DOHH2 (cell line): ENCODE data around the gene RRAGD.

Experiments used
- H3F3A ChIP-seq: fragments of 200-600 bp; sonication (generic), shearing (Covaris generic); 2 replicates; pipeline ENCODE4 v1.6.0; 2016; ENCODE audit warnings: antibody characterized with exemption, mild to moderate bottlenecking; ENCODE audit not compliant: control insufficient read depth, insufficient read depth
- H3K27ac ChIP-seq: fragments of 200-600 bp; sonication (generic); 2 replicates; pipeline ENCODE4 v1.5.1; 2014; ENCODE audit warnings: low read depth, mild to moderate bottlenecking, low read length, moderate library complexity
- H3K27me3 ChIP-seq: fragments of 200-600 bp; sonication (generic); 2 replicates; pipeline ENCODE4 v1.6.1; 2014; ENCODE audit warnings: mild to moderate bottlenecking, low read length, mixed read lengths; ENCODE audit not compliant: control insufficient read depth
- H3K36me3 ChIP-seq: fragments of 200-600 bp; sonication (generic); 2 replicates; pipeline ENCODE4 v1.6.1; 2014; ENCODE audit warnings: mild to moderate bottlenecking, low read length, moderate library complexity, mixed read lengths; ENCODE audit not compliant: control insufficient read depth
- H3K4me1 ChIP-seq: fragments of 200-600 bp; sonication (generic); 2 replicates; pipeline ENCODE4 v1.6.1; 2014; ENCODE audit warnings: mild to moderate bottlenecking, low read length, mixed read lengths; ENCODE audit not compliant: control insufficient read depth
- H3K4me2 ChIP-seq: fragments of 200-600 bp; sonication (generic); 2 replicates; pipeline ENCODE4 v1.6.0; 2014; ENCODE audit warnings: mild to moderate bottlenecking, low read length, moderate library complexity
- H3K4me3 ChIP-seq: fragments of 200-600 bp; sonication (generic); 2 replicates; pipeline ENCODE4 v1.5.1; 2014; ENCODE audit warnings: mild to moderate bottlenecking, low read length, mixed read lengths
- H3K79me2 ChIP-seq: fragments of 200-600 bp; sonication (generic); 2 replicates; pipeline ENCODE4 v1.6.1; 2014; ENCODE audit warnings: mild to moderate bottlenecking, low read length, mixed read lengths; ENCODE audit not compliant: control insufficient read depth
- H3K9me2 ChIP-seq: fragments of 200-600 bp; sonication (generic); replicated peaks from 2 replicates; pipeline ENCODE4 v1.6.1; 2014; ENCODE audit warnings: mild to moderate bottlenecking, low read length, mixed read lengths; ENCODE audit not compliant: control insufficient read depth
- H3K9me3 ChIP-seq: fragments of 200-600 bp; sonication (generic); 2 replicates; pipeline ENCODE4 v1.6.1; 2014; ENCODE audit warnings: antibody characterized with exemption, low read length, mixed read lengths; ENCODE audit not compliant: control insufficient read depth, insufficient read depth
- H4K20me1 ChIP-seq: fragments of 200-600 bp; sonication (generic); 2 replicates; pipeline ENCODE4 v1.6.0; 2014; ENCODE audit warnings: low read depth, mild to moderate bottlenecking, antibody characterized with exemption, low read length, moderate library complexity; ENCODE audit not compliant: control insufficient read depth, insufficient read depth
- EZH2phosphoT487 ChIP-seq: fragments of 200-600 bp; sonication (generic); IDR thresholded peaks from 2 replicates; pipeline ENCODE4 v1.6.1; 2017; ENCODE audit warnings: borderline replicate concordance, mild to moderate bottlenecking, antibody characterized with exemption, low read length, moderate library complexity, mixed read lengths
- TF ChIP-seq, protein P1 (sequence below): fragments of 200-600 bp; sonication (generic); IDR thresholded peaks from one replicate; pipeline ENCODE4 v1.5.1; 2014; ENCODE audit warnings: antibody characterized with exemption, mild to moderate bottlenecking, low read depth, low read length; ENCODE audit not compliant: poor library complexity, severe bottlenecking

The RRAGD gene

DNA sequence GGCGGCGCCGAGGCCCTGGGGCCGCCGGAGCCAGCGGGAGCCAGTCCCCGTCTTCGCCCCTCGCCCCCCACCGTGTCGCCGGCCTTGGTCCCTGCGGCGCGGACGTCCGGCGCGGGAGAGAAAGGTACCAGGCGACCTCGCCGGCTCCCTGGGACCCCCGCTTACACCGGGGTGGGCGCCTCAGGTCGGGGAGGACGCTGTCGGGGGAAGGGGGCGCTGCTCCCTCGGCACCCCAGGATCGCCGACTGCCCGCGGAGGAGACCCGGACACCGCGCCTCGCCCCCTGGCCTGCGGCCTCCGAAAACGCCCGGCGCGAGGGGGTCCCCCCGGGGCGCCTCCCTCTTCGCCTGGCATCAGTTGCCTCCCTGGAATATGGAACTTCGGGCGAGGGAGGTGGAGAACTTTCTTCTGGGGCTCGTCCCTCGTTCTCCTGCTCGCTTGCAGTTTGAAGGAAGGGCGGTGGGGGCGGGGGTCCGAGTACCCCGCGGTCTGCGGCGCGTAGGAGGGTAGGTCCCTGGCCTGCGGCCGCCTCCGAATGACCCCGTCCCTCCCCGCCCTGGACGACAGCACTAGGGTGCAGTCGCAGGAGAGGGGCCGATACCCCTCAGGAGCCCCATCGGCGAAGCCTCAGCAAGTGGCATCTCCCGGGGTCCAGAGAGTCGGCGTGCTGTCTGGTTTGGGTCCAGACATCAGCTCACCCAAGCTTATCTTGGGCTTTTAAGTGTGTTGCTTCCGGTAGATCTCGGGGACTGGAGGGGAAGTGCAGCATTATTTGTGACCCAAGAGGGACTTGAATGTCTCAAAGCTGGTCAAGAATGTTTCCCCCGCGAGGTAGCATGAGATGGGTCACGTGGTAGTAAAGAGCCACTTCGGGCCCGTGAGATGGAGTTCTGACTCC lies 21.4 kb upstream of the RRAGD start:
- Histone ChIP-seq H3K79me2 (no peaks in the 10 kb centered on the region), H3K4me3 (peak overlapping the region; percentile 64)

GRCh38 chr6:89432875-89433251 lies 20.8 kb upstream of the RRAGD start, which contains the start of gene ANKRD6:
TSS of gene ANKRD6 (plus strand) at chr6:89433152. CDS start at chr6:89566977, 133,825 bp downstream.
- peak within 1 kb of the TSS; percentile 72 for H3K4me2 ChIP-seq
- H4K20me1 ChIP-seq, result no peaks in the 10 kb centered on the region
- H3K9me3 ChIP-seq, result no peaks in the 10 kb centered on the region
- TF ChIP-seq, protein P1, sequence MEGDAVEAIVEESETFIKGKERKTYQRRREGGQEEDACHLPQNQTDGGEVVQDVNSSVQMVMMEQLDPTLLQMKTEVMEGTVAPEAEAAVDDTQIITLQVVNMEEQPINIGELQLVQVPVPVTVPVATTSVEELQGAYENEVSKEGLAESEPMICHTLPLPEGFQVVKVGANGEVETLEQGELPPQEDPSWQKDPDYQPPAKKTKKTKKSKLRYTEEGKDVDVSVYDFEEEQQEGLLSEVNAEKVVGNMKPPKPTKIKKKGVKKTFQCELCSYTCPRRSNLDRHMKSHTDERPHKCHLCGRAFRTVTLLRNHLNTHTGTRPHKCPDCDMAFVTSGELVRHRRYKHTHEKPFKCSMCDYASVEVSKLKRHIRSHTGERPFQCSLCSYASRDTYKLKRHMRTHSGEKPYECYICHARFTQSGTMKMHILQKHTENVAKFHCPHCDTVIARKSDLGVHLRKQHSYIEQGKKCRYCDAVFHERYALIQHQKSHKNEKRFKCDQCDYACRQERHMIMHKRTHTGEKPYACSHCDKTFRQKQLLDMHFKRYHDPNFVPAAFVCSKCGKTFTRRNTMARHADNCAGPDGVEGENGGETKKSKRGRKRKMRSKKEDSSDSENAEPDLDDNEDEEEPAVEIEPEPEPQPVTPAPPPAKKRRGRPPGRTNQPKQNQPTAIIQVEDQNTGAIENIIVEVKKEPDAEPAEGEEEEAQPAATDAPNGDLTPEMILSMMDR, result peak; percentile 71
- TF ChIP-seq EZH2phosphoT487, result no peak
- H3K36me3 ChIP-seq, result no peaks in the 10 kb centered on the region
- peak within 1 kb of the TSS; percentile 64 for H3K4me3 ChIP-seq
- H3K27me3 ChIP-seq, result peaks cover 40% of the 10 kb centered on the region
- H3K79me2 ChIP-seq, result no peaks in the 10 kb centered on the region
- H3F3A ChIP-seq, result peaks cover 4% of the 10 kb centered on the region; the same call in 1 of the 2 replicates
- H3K4me1 ChIP-seq, result peaks cover 20% of the 10 kb centered on the region
- no peaks in the 10 kb centered on the region for H3K9me2 ChIP-seq
- H3K27ac ChIP-seq, result no peak within 1 kb of the TSS

More for the DNA sequence above, 21.4 kb upstream of the RRAGD start:
- Histone ChIP-seq H3K9me2 (no peaks in the 10 kb centered on the region), H4K20me1 (no peaks in the 10 kb centered on the region), H3K27me3 (peaks cover 35% of the 10 kb centered on the region), H3K36me3 (no peaks in the 10 kb centered on the region), H3K27ac (no peak overlapping the region), H3F3A (peaks cover 4% of the 10 kb centered on the region; the same call in 1 of the 2 replicates), H3K9me3 (no peaks in the 10 kb centered on the region), H3K4me1 (peaks cover 20% of the 10 kb centered on the region), H3K4me2 (peak overlapping the region; percentile 72)
- TF ChIP-seq EZH2phosphoT487, result no peak
- TF ChIP-seq, protein P1, result no peak

GRCh38 chr6:89430201-89430962 lies 18.3 kb upstream of the RRAGD start:
- Histone ChIP-seq H3K27me3 (peaks cover 40% of the 10 kb centered on the region), H3K27ac (no peak overlapping the region), H3K9me3 (no peaks in the 10 kb centered on the region), H3K36me3 (no peaks in the 10 kb centered on the region), H3K79me2 (no peaks in the 10 kb centered on the region), H3K4me2 (no peak overlapping the region), H3K9me2 (no peaks in the 10 kb centered on the region), H3F3A (peaks cover 4% of the 10 kb centered on the region; the same call in 1 of the 2 replicates), H3K4me1 (peaks cover 16% of the 10 kb centered on the region), H3K4me3 (no peak overlapping the region), H4K20me1 (no peaks in the 10 kb centered on the region)
- no peak for TF ChIP-seq EZH2phosphoT487
- TF ChIP-seq, protein P1, result no peak
